Tibial nerve (tissue), 3 donors: ENCODE measurements around the gene CDKL2.

Experiments used
- EP300 ChIP-seq, 2 donors: sonication (generic); formaldehyde crosslinking; IDR thresholded peaks; one replicate each; pipeline ENCODE4 v1.6.1; 2017; ENCODE audit warnings: antibody characterized with exemption in 2 of 2, mild to moderate bottlenecking in 1 of 2
- POLR2A ChIP-seq, 2 donors: fragments of 450-650 bp; IDR thresholded peaks; one replicate each; pipeline ENCODE4 v1.6.1; 2017; ENCODE audit warnings: antibody characterized with exemption in 2 of 2, mild to moderate bottlenecking in 2 of 2, moderate library complexity in 2 of 2

- no peak for TF ChIP-seq EP300 (IDR thresholded peaks at IDR 0.05)
- no peak for TF ChIP-seq POLR2A (IDR thresholded peaks at IDR 0.05)
These were observed 32.3 kb upstream of the CDKL2 start for GRCh38 chr4:75662626-75663025.
